Measurements from ENCODE around the gene TSHZ2. TPM values are rescaled to one million over a fixed set of nuclear protein-coding genes. Genes with fewer than 3 reads are reported as not detected.

Gene TSHZ2
- total and polyA plus RNA-seq, 2 donors (not counting 1 experiment from before 2014, with no cell fraction given): 1.00 to 5.7 TPM

DNA sequence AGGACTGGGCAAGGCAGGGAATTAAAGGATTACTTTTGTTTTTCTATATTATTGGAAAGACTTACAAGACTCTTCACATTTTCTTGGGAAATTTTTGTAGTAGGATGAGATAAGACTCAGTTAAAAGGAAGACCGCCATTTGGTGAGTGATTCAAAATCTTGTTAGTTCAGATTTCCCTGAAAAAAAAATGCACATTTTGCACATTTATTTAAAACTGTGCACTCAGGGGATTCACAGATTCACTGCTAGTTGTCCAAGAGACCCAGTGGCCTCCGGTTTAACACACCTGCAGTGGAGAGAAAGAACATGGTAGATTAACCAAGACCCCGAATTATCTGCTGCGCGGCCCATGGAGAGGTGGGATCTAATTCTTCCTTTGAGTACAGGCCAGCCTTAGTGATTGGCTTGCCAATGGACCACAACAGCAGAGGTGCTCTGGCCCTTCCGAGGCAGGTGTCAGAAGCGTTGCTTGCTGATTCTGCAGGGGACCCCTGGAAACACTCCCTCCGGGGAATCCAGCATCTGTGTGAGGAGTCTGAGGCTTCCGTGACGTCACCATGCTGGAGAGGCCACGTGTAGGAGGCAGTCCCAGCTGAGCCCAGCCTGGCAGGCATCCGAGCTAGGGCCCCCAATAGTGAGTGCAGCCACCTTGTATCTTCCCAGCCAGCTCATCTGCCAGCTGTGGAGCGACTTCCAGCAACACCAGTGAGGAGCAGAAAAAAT lies 552.6 kb downstream of the TSHZ2 start:
- CTCF ChIA-PET: no interaction called here
- H3K36me3 ChIP-seq (replicated peaks in 1 of 2; ENCODE audit: control extremely low read depth in 1 of 2, control insufficient read depth in 1 of 2, extremely low read depth in 1 of 2, insufficient read depth in 2 of 2, low read length in 1 of 2): no peaks in the 10 kb centered on the region

DNA sequence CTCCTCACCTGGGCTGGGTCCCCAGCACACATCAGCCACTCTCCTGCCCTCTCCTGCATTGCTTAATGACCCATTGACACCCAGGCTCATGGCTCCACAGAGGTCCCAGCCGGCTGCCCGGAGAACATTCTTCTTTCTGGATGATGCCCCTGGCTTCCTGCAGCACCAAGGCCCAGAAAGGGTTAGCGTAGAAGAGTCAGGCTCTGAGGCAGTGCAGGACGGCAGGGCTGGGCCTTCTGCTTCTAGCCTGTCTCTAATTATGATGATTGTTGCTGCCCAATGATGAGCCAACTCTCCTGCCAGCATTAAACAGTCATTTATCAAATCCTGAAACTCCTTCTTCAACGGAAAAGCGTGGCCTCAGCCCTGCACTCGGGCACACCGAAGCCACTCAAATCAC lies 555.0 kb downstream of the TSHZ2 start:
- no peak for TF ChIP-seq EZH2 (IDR thresholded peaks at IDR 0.05; ENCODE audit: borderline replicate concordance, insufficient read depth, low read depth, low read length, poor library complexity, severe bottlenecking)
- TF ChIP-seq, protein P1, sequence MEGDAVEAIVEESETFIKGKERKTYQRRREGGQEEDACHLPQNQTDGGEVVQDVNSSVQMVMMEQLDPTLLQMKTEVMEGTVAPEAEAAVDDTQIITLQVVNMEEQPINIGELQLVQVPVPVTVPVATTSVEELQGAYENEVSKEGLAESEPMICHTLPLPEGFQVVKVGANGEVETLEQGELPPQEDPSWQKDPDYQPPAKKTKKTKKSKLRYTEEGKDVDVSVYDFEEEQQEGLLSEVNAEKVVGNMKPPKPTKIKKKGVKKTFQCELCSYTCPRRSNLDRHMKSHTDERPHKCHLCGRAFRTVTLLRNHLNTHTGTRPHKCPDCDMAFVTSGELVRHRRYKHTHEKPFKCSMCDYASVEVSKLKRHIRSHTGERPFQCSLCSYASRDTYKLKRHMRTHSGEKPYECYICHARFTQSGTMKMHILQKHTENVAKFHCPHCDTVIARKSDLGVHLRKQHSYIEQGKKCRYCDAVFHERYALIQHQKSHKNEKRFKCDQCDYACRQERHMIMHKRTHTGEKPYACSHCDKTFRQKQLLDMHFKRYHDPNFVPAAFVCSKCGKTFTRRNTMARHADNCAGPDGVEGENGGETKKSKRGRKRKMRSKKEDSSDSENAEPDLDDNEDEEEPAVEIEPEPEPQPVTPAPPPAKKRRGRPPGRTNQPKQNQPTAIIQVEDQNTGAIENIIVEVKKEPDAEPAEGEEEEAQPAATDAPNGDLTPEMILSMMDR (IDR thresholded peaks at IDR 0.05): no peak
- H3K27ac Mint-ChIP-seq: no peak overlapping the region
- no peak overlapping the region for H3K4me3 Mint-ChIP-seq
- WGBS (ENCODE audit: insufficient coverage): 95% methylated on average over 8 of the region's 8 CpGs
- H3K4me2 ChIP-seq (replicated peaks; ENCODE audit: low read depth, low read length, poor library complexity, severe bottlenecking): no peak overlapping the region
- ChIA-PET CTCF (no interaction called here), POLR2A (interaction anchor here (0.7 kb wide), 1 partner anchor 1312 kb away, joined by 3 read pairs; no protein-coding TSS in a partner anchor)
- H4K20me1 ChIP-seq (ENCODE audit: control insufficient read depth, insufficient read depth, low read length, poor library complexity, severe bottlenecking): no peaks in the 10 kb centered on the region
- no peaks in the 10 kb centered on the region for H3K9me3 ChIP-seq (ENCODE audit: control extremely low read depth in 1 of 3, control insufficient read depth in 2 of 3, insufficient read depth in 1 of 3, low read length in 2 of 3)
- H3K27ac ChIP-seq (ENCODE audit: low read length in 2 of 2): no peak overlapping the region
- DNase-seq: no peak
- no peak overlapping the region for H3K4me3 ChIP-seq (ENCODE audit: control extremely low read depth in 1 of 5, extremely low read depth in 1 of 5, insufficient read depth in 1 of 5, low read depth in 2 of 5, low read length in 4 of 5)
- H3K9me3 Mint-ChIP-seq (ENCODE audit: insufficient read depth): no peaks in the 10 kb centered on the region
- no peak for ATAC-seq (ENCODE audit: low read depth)
- no peaks in the 10 kb centered on the region for H3K27me3 Mint-ChIP-seq
- no peak overlapping the region for H2AFZ ChIP-seq (ENCODE audit: insufficient read depth, low read depth, low read length, poor library complexity, severe bottlenecking)
- H3K27me3 ChIP-seq (replicated peaks in 1 of 4; ENCODE audit: control extremely low read depth in 1 of 4, control insufficient read depth in 3 of 4, insufficient read depth in 4 of 4, low read length in 3 of 4): no peaks in the 10 kb centered on the region
- H3K9ac ChIP-seq (ENCODE audit: low read length): no peak overlapping the region
- intact Hi-C loops (cut with micrococcal nuclease): no loop called here
- no peaks in the 10 kb centered on the region for H3K79me2 ChIP-seq (ENCODE audit: control insufficient read depth, insufficient read depth, low read length)
- peaks cover 6% of the 10 kb centered on the region for H3K4me1 Mint-ChIP-seq
- H3K4me1 ChIP-seq (ENCODE audit: control insufficient read depth in 2 of 2, insufficient read depth in 2 of 2, low read length in 2 of 2): peaks cover 0 to under 1% of the 10 kb centered on the region in 2 donors
- H3K36me3 ChIP-seq (replicated peaks in 1 of 2; ENCODE audit: control extremely low read depth in 1 of 2, control insufficient read depth in 1 of 2, extremely low read depth in 1 of 2, insufficient read depth in 2 of 2, low read length in 1 of 2): no peaks in the 10 kb centered on the region

More for the DNA sequence above, 552.6 kb downstream of the TSHZ2 start:
- intact Hi-C loops (cut with micrococcal nuclease): no loop called here
- no peak overlapping the region for H3K9ac ChIP-seq (ENCODE audit: low read length)
- no peaks in the 10 kb centered on the region for H3K4me1 ChIP-seq (ENCODE audit: control insufficient read depth in 2 of 2, insufficient read depth in 2 of 2, low read length in 2 of 2)
- WGBS (ENCODE audit: insufficient coverage): 90% methylated on average over 9 of the region's 13 CpGs
- H3K4me2 ChIP-seq (replicated peaks; ENCODE audit: low read depth, low read length, poor library complexity, severe bottlenecking): no peak overlapping the region
- no peak overlapping the region for H3K27ac Mint-ChIP-seq
- DNase-seq (no peak), ATAC-seq (ENCODE audit: low read depth) (no peak)
- H3K9me3 Mint-ChIP-seq (ENCODE audit: insufficient read depth): no peaks in the 10 kb centered on the region
- POLR2A ChIA-PET: no interaction called here
- H3K79me2 ChIP-seq (ENCODE audit: control insufficient read depth, insufficient read depth, low read length): no peaks in the 10 kb centered on the region
- H4K20me1 ChIP-seq (ENCODE audit: control insufficient read depth, insufficient read depth, low read length, poor library complexity, severe bottlenecking): no peaks in the 10 kb centered on the region
- H3K4me3 Mint-ChIP-seq: no peak overlapping the region
- H3K27me3 Mint-ChIP-seq: no peaks in the 10 kb centered on the region
- no peak overlapping the region for H3K27ac ChIP-seq (ENCODE audit: low read length in 2 of 2)
- TF ChIP-seq, protein P1 (IDR thresholded peaks at IDR 0.05): no peak
- no peak for TF ChIP-seq EZH2 (IDR thresholded peaks at IDR 0.05; ENCODE audit: borderline replicate concordance, insufficient read depth, low read depth, low read length, poor library complexity, severe bottlenecking)
- no peaks in the 10 kb centered on the region for H3K4me1 Mint-ChIP-seq
- H3K27me3 ChIP-seq (replicated peaks in 1 of 4; ENCODE audit: control extremely low read depth in 1 of 4, control insufficient read depth in 3 of 4, insufficient read depth in 4 of 4, low read length in 3 of 4): no peaks in the 10 kb centered on the region
- H2AFZ ChIP-seq (ENCODE audit: insufficient read depth, low read depth, low read length, poor library complexity, severe bottlenecking): no peak overlapping the region
- no peak overlapping the region for H3K4me3 ChIP-seq (ENCODE audit: control extremely low read depth in 1 of 5, extremely low read depth in 1 of 5, insufficient read depth in 1 of 5, low read depth in 2 of 5, low read length in 4 of 5)
- no peaks in the 10 kb centered on the region for H3K9me3 ChIP-seq (ENCODE audit: control extremely low read depth in 1 of 3, control insufficient read depth in 2 of 3, insufficient read depth in 1 of 3, low read length in 2 of 3)
